ENCODE results near the gene TBC1D1. TPM values are rescaled to one million over a fixed set of nuclear protein-coding genes. Genes with fewer than 3 reads are reported as not detected.

TBC1D1 gene
- total RNA-seq, 1 experiment from 2014 or later: 106 TPM

- peak; percentile 82 to 92 for DNase-seq
- no peaks in the 10 kb centered on the region for H3K79me2 ChIP-seq (ENCODE audit: low read depth)
- CTCF ChIA-PET: interaction anchor here (0.6 to 1.6 kb wide), 4 partner anchors 359 to 1019 kb away, joined by 3 to 9 read pairs (median 4); no protein-coding TSS in a partner anchor
- peaks cover 60% of the 10 kb centered on the region for H3F3A ChIP-seq (ENCODE audit: insufficient read depth, low read depth)
- H3K9me3 ChIP-seq (ENCODE audit: insufficient read depth, low read depth): peaks cover 11% of the 10 kb centered on the region
- BruUV-seq (replicated peaks): no TSS peak
- peak overlapping the region; percentile 59 for H3K4me2 ChIP-seq
- H4K20me1 ChIP-seq (ENCODE audit: insufficient read depth): no peaks in the 10 kb centered on the region
- no peaks in the 10 kb centered on the region for H3K9me2 ChIP-seq (ENCODE audit: insufficient read depth)
- intact Hi-C loops (cut with micrococcal nuclease; ENCODE audit: unreplicated experiment): loop anchor here (1.0 to 5.0 kb wide), 6 partner anchors 26 to 880 kb away; partner anchors contain the start of gene TLR6
- H3K4me1 ChIP-seq (replicated peaks; ENCODE audit: insufficient read depth): peaks cover 63% of the 10 kb centered on the region
- H3K27ac ChIP-seq: peak overlapping the region; percentile 96
- no peak overlapping the region for H3K4me3 ChIP-seq
- no peak overlapping the region for H2AFZ ChIP-seq
- no peaks in the 10 kb centered on the region for H3K27me3 ChIP-seq (ENCODE audit: insufficient read depth, low read depth)
- H3K36me3 ChIP-seq (ENCODE audit: low read depth): no peaks in the 10 kb centered on the region
- TF ChIP-seq CTCF (conservative IDR thresholded peaks at IDR 0.05) (no peak), EZH2 (IDR thresholded peaks at IDR 0.05; ENCODE audit: low read depth) (no peak)
- POLR2A ChIA-PET (ENCODE audit: unreplicated experiment): interaction anchor here (0.6 kb wide), 1 partner anchor 160 kb away, joined by 4 read pairs; no protein-coding TSS in a partner anchor
These were observed 271.4 kb downstream of the TBC1D1 start for GRCh38 chr4:38162240-38162784.

GRCh38 chr4:38163216-38164006 lies 272.5 kb downstream of the TBC1D1 start:
- no peak overlapping the region for H3K4me3 ChIP-seq
- intact Hi-C loops (cut with micrococcal nuclease; ENCODE audit: unreplicated experiment): loop anchor here (2.0 to 5.0 kb wide), 5 partner anchors 89 to 879 kb away; partner anchors contain the start of gene TLR6
- H3K27me3 ChIP-seq (ENCODE audit: insufficient read depth, low read depth): no peaks in the 10 kb centered on the region
- no peak overlapping the region for H2AFZ ChIP-seq
- POLR2A ChIA-PET (ENCODE audit: unreplicated experiment): no interaction called here
- TF ChIP-seq EZH2 (IDR thresholded peaks at IDR 0.05; ENCODE audit: low read depth) (no peak), CTCF (conservative IDR thresholded peaks at IDR 0.05) (no peak)
- CTCF ChIA-PET: interaction anchor here (0.8 to 1.6 kb wide), 2 partner anchors 360 to 565 kb away, joined by 3 to 4 read pairs; no protein-coding TSS in a partner anchor
- peak in 1 of 2 experiments; percentile 71 for DNase-seq
- H3K9me2 ChIP-seq (ENCODE audit: insufficient read depth): no peaks in the 10 kb centered on the region
- H4K20me1 ChIP-seq (ENCODE audit: insufficient read depth): no peaks in the 10 kb centered on the region
- peaks cover 52% of the 10 kb centered on the region for H3K4me1 ChIP-seq (replicated peaks; ENCODE audit: insufficient read depth)
- peaks cover 11% of the 10 kb centered on the region for H3K9me3 ChIP-seq (ENCODE audit: insufficient read depth, low read depth)
- H3K79me2 ChIP-seq (ENCODE audit: low read depth): no peaks in the 10 kb centered on the region
- H3F3A ChIP-seq (ENCODE audit: insufficient read depth, low read depth): peaks cover 50% of the 10 kb centered on the region
- BruUV-seq (replicated peaks): no TSS peak
- H3K4me2 ChIP-seq: peak overlapping the region; percentile 36; the same call in 1 of the 2 replicates
- no peaks in the 10 kb centered on the region for H3K36me3 ChIP-seq (ENCODE audit: low read depth)
- H3K27ac ChIP-seq: peak overlapping the region; percentile 96

- H3K9me3 ChIP-seq (ENCODE audit: insufficient read depth, low read depth): peaks cover 7% of the 10 kb centered on the region
- H3K4me1 ChIP-seq (replicated peaks; ENCODE audit: insufficient read depth): peaks cover 48% of the 10 kb centered on the region
- intact Hi-C loops (cut with micrococcal nuclease; ENCODE audit: unreplicated experiment): loop anchor here (5.0 kb wide), 4 partner anchors 503 to 878 kb away; partner anchors contain the start of gene TLR6
- no peak for DNase-seq
- no peak overlapping the region for H3K4me2 ChIP-seq
- H3K27me3 ChIP-seq (ENCODE audit: insufficient read depth, low read depth): no peaks in the 10 kb centered on the region
- H3K79me2 ChIP-seq (ENCODE audit: low read depth): no peaks in the 10 kb centered on the region
- no peaks in the 10 kb centered on the region for H3K36me3 ChIP-seq (ENCODE audit: low read depth)
- H2AFZ ChIP-seq: no peak overlapping the region
- H3K27ac ChIP-seq: peak overlapping the region; percentile 96
- BruUV-seq (replicated peaks): no TSS peak
- TF ChIP-seq CTCF (conservative IDR thresholded peaks at IDR 0.05) (no peak), EZH2 (IDR thresholded peaks at IDR 0.05; ENCODE audit: low read depth) (no peak)
- no peak overlapping the region for H3K4me3 ChIP-seq
- POLR2A ChIA-PET (ENCODE audit: unreplicated experiment): no interaction called here
- CTCF ChIA-PET: no interaction called here
- no peaks in the 10 kb centered on the region for H3K9me2 ChIP-seq (ENCODE audit: insufficient read depth)
- H3F3A ChIP-seq (ENCODE audit: insufficient read depth, low read depth): peaks cover 48% of the 10 kb centered on the region
- H4K20me1 ChIP-seq (ENCODE audit: insufficient read depth): no peaks in the 10 kb centered on the region
These were observed 273.5 kb downstream of the TBC1D1 start for GRCh38 chr4:38164346-38164745.

Data from PC-9 (cell line).